NB4 (cell line): ENCODE results near the gene INSIG1.

Source experiments
- CTCF ChIP-seq: IDR thresholded peaks from one replicate; pipeline ENCODE4 v1.5.1; 2012; ENCODE audit warnings: low read depth, low read length
- MAX ChIP-seq: IDR thresholded peaks from 2 replicates; pipeline ENCODE4 v1.6.1; 2011; ENCODE audit warnings: low read depth, low read length
- MYC ChIP-seq: IDR thresholded peaks from 2 replicates; pipeline ENCODE4 v1.6.1; 2011; ENCODE audit warnings: low read depth, low read length
- POLR2A ChIP-seq: IDR thresholded peaks from 2 replicates; pipeline ENCODE4 v1.6.1; 2011; ENCODE audit warnings: mild to moderate bottlenecking; ENCODE audit not compliant: insufficient read length; ENCODE audit errors: extremely low read depth

DNA sequence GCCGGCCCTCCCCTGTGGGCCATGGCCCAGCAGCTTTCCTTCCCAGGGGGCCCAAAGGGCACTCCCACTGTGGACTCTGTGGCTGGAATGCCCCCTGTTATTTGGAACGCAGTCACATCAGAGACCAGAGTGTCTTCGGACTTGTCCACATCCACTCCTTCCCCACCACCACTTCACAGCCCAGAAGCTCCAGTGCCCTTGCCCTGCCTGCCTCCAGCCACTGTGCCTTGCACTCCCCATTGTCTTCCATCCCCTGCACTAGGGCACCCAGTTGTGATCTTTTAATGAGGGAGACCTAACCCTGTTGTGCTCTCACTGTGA, 19.4 kb downstream of the INSIG1 start:
- no peak for TF ChIP-seq POLR2A
- TF ChIP-seq CTCF: no peak
- TF ChIP-seq MAX: no peak
- no peak for TF ChIP-seq MYC
